Liver (tissue), 9 donors: ENCODE data around the gene TNFSF8. TPM values are rescaled to one million over a fixed set of nuclear protein-coding genes. Genes with fewer than 3 reads are reported as not detected.

Source experiments
- DNase-seq: peaks from one replicate; pipeline ENCODE4 v3.0.0-alpha.2; 2017; ENCODE audit warnings: low spot score
- H3K27ac ChIP-seq, 2 donors: one replicate each; pipeline ENCODE4 v1.7.0; 2013; ENCODE audit warnings: inconsistent platforms in 2 of 2, low read length in 2 of 2, control low read depth in 1 of 2, low read depth in 1 of 2, mild to moderate bottlenecking in 1 of 2
- H3K27me3 ChIP-seq, 4 donors: one replicate each; pipeline versions ENCODE4 v1.6.1 to v1.7.0; 2013; ENCODE audit warnings: low read length in 3 of 4, inconsistent platforms in 1 of 4, mild to moderate bottlenecking in 1 of 4, moderate library complexity in 1 of 4; ENCODE audit not compliant: control insufficient read depth in 4 of 4, insufficient read depth in 4 of 4
- H3K36me3 ChIP-seq, 4 donors: one replicate each; pipeline versions ENCODE4 v1.6.1 to v1.7.0; 2013; ENCODE audit warnings: low read length in 3 of 4, mild to moderate bottlenecking in 3 of 4, low read depth in 1 of 4, moderate library complexity in 1 of 4; ENCODE audit not compliant: control insufficient read depth in 4 of 4, insufficient read depth in 3 of 4
- H3K4me1 ChIP-seq, 4 donors: one replicate each; pipeline versions ENCODE4 v1.6.1 to v1.7.0; 2013; ENCODE audit warnings: low read length in 3 of 4, mild to moderate bottlenecking in 3 of 4, moderate library complexity in 1 of 4; ENCODE audit not compliant: control insufficient read depth in 4 of 4, insufficient read depth in 4 of 4
- H3K4me3 ChIP-seq, 3 donors: one replicate each; pipeline versions ENCODE4 v1.6.1 to v1.7.0; 2013; ENCODE audit warnings: low read length in 3 of 3, control low read depth in 1 of 3, low read depth in 1 of 3, mild to moderate bottlenecking in 1 of 3
- H3K9ac ChIP-seq, 2 donors: one replicate each; pipeline ENCODE4 v1.7.0; 2013; ENCODE audit warnings: low read length in 2 of 2, mild to moderate bottlenecking in 2 of 2, moderate library complexity in 2 of 2, control low read depth in 1 of 2, low read depth in 1 of 2
- H3K9me3 ChIP-seq, 4 donors: one replicate each; pipeline versions ENCODE4 v1.6.1 to v1.7.0; 2013; ENCODE audit warnings: low read length in 3 of 4; ENCODE audit not compliant: control insufficient read depth in 4 of 4
- CTCF ChIP-seq: fragments of 150-350 bp; IDR thresholded peaks from 2 replicates; pipeline ENCODE4 v1.5.1; 2017; ENCODE audit warnings: improper control_type of control experiment, low read depth, low read length; ENCODE audit not compliant: missing input control
- FOXA1 ChIP-seq: IDR thresholded peaks from 2 replicates; pipeline ENCODE4 v1.6.1; 2016; ENCODE audit warnings: antibody characterized with exemption
- FOXA2 ChIP-seq: IDR thresholded peaks from 2 replicates; pipeline ENCODE4 v1.6.1; 2016; ENCODE audit warnings: antibody characterized with exemption
- GABPA ChIP-seq, 2 donors: IDR thresholded peaks in 1 of 2; conservative IDR thresholded peaks in 1 of 2; 2 replicates each; pipeline ENCODE4 v1.6.1; 2016; ENCODE audit warnings: antibody characterized with exemption in 2 of 2, mild to moderate bottlenecking in 1 of 2, moderate library complexity in 1 of 2
- HNF4A ChIP-seq, 2 donors: conservative IDR thresholded peaks; 2 replicates each; pipeline ENCODE4 v1.6.1; 2016; ENCODE audit warnings: antibody characterized with exemption in 2 of 2, mild to moderate bottlenecking in 2 of 2
- HNF4G ChIP-seq: IDR thresholded peaks from 2 replicates; pipeline ENCODE4 v1.6.1; 2016; ENCODE audit warnings: antibody characterized with exemption
- JUND ChIP-seq, 2 donors: IDR thresholded peaks; 2 replicates each; pipeline ENCODE4 v1.6.1; 2016; ENCODE audit warnings: antibody characterized with exemption in 2 of 2
- MAX ChIP-seq: IDR thresholded peaks from 2 replicates; pipeline ENCODE4 v1.6.1; 2016; ENCODE audit warnings: antibody characterized with exemption
- NR2F2 ChIP-seq: IDR thresholded peaks from 2 replicates; pipeline ENCODE4 v1.6.1; 2016; ENCODE audit warnings: antibody characterized with exemption
- RAD21 ChIP-seq, 2 donors: IDR thresholded peaks; 2 replicates each; pipeline ENCODE4 v1.6.1; 2016; ENCODE audit warnings: antibody characterized with exemption in 2 of 2, mild to moderate bottlenecking in 2 of 2
- REST ChIP-seq: IDR thresholded peaks from 2 replicates; pipeline ENCODE4 v1.6.1; 2016; ENCODE audit warnings: antibody characterized with exemption, mild to moderate bottlenecking
- RXRA ChIP-seq, 2 donors: IDR thresholded peaks; 2 replicates each; pipeline ENCODE4 v1.6.1; 2017 to 2018; ENCODE audit warnings: antibody characterized with exemption in 2 of 2, mild to moderate bottlenecking in 1 of 2
- SP1 ChIP-seq: IDR thresholded peaks from 2 replicates; pipeline ENCODE4 v1.6.1; 2018; ENCODE audit warnings: antibody characterized with exemption, mild to moderate bottlenecking
- TAF1 ChIP-seq: conservative IDR thresholded peaks from 2 replicates; pipeline ENCODE4 v1.6.1; 2016; ENCODE audit warnings: antibody characterized with exemption, mild to moderate bottlenecking
- YY1 ChIP-seq: IDR thresholded peaks from 2 replicates; pipeline ENCODE4 v1.6.1; 2016; ENCODE audit warnings: antibody characterized with exemption, mild to moderate bottlenecking
- ZBTB33 ChIP-seq: IDR thresholded peaks from 2 replicates; pipeline ENCODE4 v1.6.1; 2016; ENCODE audit warnings: antibody characterized with exemption
- WGBS: extraction: QIAGEN DNeasy Blood & Tissue Kit; methylation state at CpG from one replicate; pipeline ENCODE4 v1.1.7; 2013; 5-methylcytosine and 5-hydroxymethylcytosine counted together
- polyA plus RNA-seq, 2 donors: library from polyadenylated mRNA; stranded (reverse) in 1 of 2; unstranded in 1 of 2; fragments of 200-250 nt in 1 of 2; fragments of >200 nt in 1 of 2; fragmentation: Nextera tagmentation in 1 of 2; extraction: Ambion mirVana in 1 of 2; gene quantifications; one replicate each; pipeline versions ENCODE4 v1.2.1 to v1.2.3, GENCODE V29; 2013 to 2015
- total RNA-seq, 2 donors: library from RNA; depleted of rRNA; stranded (reverse); fragments of >200 nt; gene quantifications; one replicate each; pipeline ENCODE4 v1.2.3, GENCODE V29; 2014
- donor health status: healthy.
- donor health status: healthy.
- donor health status: healthy.
- donor health status: healthy.
- donor health status: healthy.

The TNFSF8 gene
- total and polyA plus RNA-seq, 4 donors, result 0.28 to 1.4 (median 0.51) TPM

GRCh38 chr9:114913217-114913616 lies 17.2 kb downstream of the TNFSF8 start:
- Histone ChIP-seq H3K36me3 (no peaks in the 10 kb centered on the region), H3K9me3 (no peaks in the 10 kb centered on the region), H3K4me1 (peaks cover 0 to 6% (median 4%) of the 10 kb centered on the region in 4 donors), H3K27me3 (no peaks in the 10 kb centered on the region), H3K9ac (no peak overlapping the region), H3K27ac (no peak overlapping the region), H3K4me3 (no peak overlapping the region)
- WGBS, result 89% methylated on average over 5 of the region's 5 CpGs
- no peak for DNase-seq
- TF ChIP-seq FOXA2 (no peak), HNF4G (no peak), REST (no peak), CTCF (no peak), SP1 (no peak), YY1 (no peak), JUND (IDR thresholded peaks at IDR 0.05) (no peak), MAX (no peak)

- TF ChIP-seq GABPA (IDR thresholded peaks at IDR 0.05 in 1 of 2, conservative IDR thresholded peaks at IDR 0.05 in 1 of 2) (no peak), RAD21 (IDR thresholded peaks at IDR 0.05) (peak; percentile 98), FOXA1 (no peak), HNF4A (conservative IDR thresholded peaks at IDR 0.05) (peak; percentile 29 to 60), RXRA (IDR thresholded peaks at IDR 0.05) (peak; percentile 39 to 62), JUND (IDR thresholded peaks at IDR 0.05) (no peak), FOXA2 (no peak), TAF1 (no peak), REST (no peak), YY1 (peak; percentile 44), CTCF (peak; percentile 81), NR2F2 (no peak), ZBTB33 (no peak), SP1 (no peak)
- no peak overlapping the region for H3K27ac ChIP-seq
- DNase-seq, result no peak
- H3K27me3 ChIP-seq, result no peaks in the 10 kb centered on the region
- no peak overlapping the region for H3K4me3 ChIP-seq
- no peaks in the 10 kb centered on the region for H3K9me3 ChIP-seq
- 61% methylated on average over 2 of the region's 2 CpGs for WGBS
- H3K36me3 ChIP-seq, result no peaks in the 10 kb centered on the region
- no peak overlapping the region for H3K9ac ChIP-seq
- H3K4me1 ChIP-seq, result peaks cover 0 to 17% (median 11%) of the 10 kb centered on the region in 4 donors
These were observed 19.1 kb downstream of the TNFSF8 start for GRCh38 chr9:114911167-114911821.
